ENCODE results near the gene VAV2. TPM values are rescaled to one million over a fixed set of nuclear protein-coding genes. Genes with fewer than 3 reads are reported as not detected.

Gene VAV2
- total and polyA plus RNA-seq, 2 of the 4 experiments (the other 2 are of a cell fraction) = 10.8 to 13.4 TPM

GRCh38 chr9:133786907-133787753 is 205.0 kb downstream of the VAV2 start (continued):
- no peak for TF ChIP-seq CEBPB (IDR thresholded peaks at IDR 0.05; ENCODE audit: low read depth, low read length)
- no peak for TF ChIP-seq RFX5 (IDR thresholded peaks at IDR 0.05; ENCODE audit: low read depth, low read length)

GRCh38 chr9:133786371-133786753 is 205.8 kb downstream of the VAV2 start:
- Histone ChIP-seq H3K27ac (ENCODE audit: insufficient read depth, low read length) (no peak overlapping the region), H2BK120ac (ENCODE audit: low read depth, low read length) (no peak overlapping the region), H3K27me3 (ENCODE audit: control insufficient read depth, insufficient read depth, low read length) (no peaks in the 10 kb centered on the region), H3K79me1 (ENCODE audit: low read depth in 1 of 2, low read length in 2 of 2) (peaks cover 0 to 6% of the 10 kb centered on the region in 2 experiments; a peak in 1 of 4 replicates), H3K18ac (ENCODE audit: low read depth, low read length) (no peak overlapping the region), H4K8ac (ENCODE audit: low read depth in 2 of 2, low read length in 2 of 2) (no peak overlapping the region), H2BK20ac (ENCODE audit: low read depth, low read length) (no peak overlapping the region), H3K4me1 (ENCODE audit: control insufficient read depth, insufficient read depth, low read length) (no peaks in the 10 kb centered on the region), H4K5ac (ENCODE audit: low read depth, low read length) (no peak overlapping the region), H3K9ac (ENCODE audit: low read depth, low read length) (no peak overlapping the region), H2AFZ (replicated peaks; ENCODE audit: low read length, poor library complexity) (no peak overlapping the region), H3K4me2 (ENCODE audit: low read depth, low read length) (no peak overlapping the region), H3K9me1 (ENCODE audit: insufficient read depth, low read length) (0 out of 2 replicates have a peak, but pooled peaks cover 3% of the 10 kb centered on the region), H3K23ac (ENCODE audit: low read depth, low read length) (no peak overlapping the region), H2BK5ac (ENCODE audit: low read depth, low read length, poor library complexity, severe bottlenecking) (no peak overlapping the region), H3K14ac (replicated peaks; ENCODE audit: low read depth, low read length) (no peak overlapping the region), H2AK9ac (replicated peaks; ENCODE audit: low read depth, low read length, poor library complexity) (peak overlapping the region; percentile 39), H4K91ac (ENCODE audit: insufficient read depth, low read depth, low read length) (no peak overlapping the region), H2BK15ac (ENCODE audit: low read depth, low read length) (no peak overlapping the region), H3K9me3 (ENCODE audit: control insufficient read depth, insufficient read depth, low read length) (no peaks in the 10 kb centered on the region), H3K4ac (ENCODE audit: low read depth, low read length) (no peak overlapping the region), H3K56ac (ENCODE audit: extremely low read depth, insufficient read depth, low read length) (no peak overlapping the region), H2AK5ac (ENCODE audit: low read depth, low read length) (no peak overlapping the region), H3K4me3 (ENCODE audit: insufficient read depth, low read depth, low read length) (no peak overlapping the region), H3K36me3 (ENCODE audit: control insufficient read depth, insufficient read depth, low read length) (peaks cover 38% of the 10 kb centered on the region), H4K20me1 (ENCODE audit: insufficient read depth, low read length) (no peaks in the 10 kb centered on the region)
- POLR2A ChIA-PET (ENCODE audit: unreplicated experiment) = no interaction called here
- WGBS, 2 experiments (ENCODE audit: extremely low coverage in 2 of 2, insufficient read length in 1 of 2) = no CpG with 5 or more reads among the region's 11 CpGs
- in situ Hi-C loops (cut with MboI; ENCODE audit: low sequenced_read_pairs) (loop anchor here (5.0 to 25.0 kb wide), 2 partner anchors 206 to 351 kb away; partner anchors contain the start of genes VAV2 and WDR5), dilution Hi-C loops (cut with HindIII; ENCODE audit: low sequenced_read_pairs, unreplicated experiment) (loop anchor here (25.0 kb wide), 1 partner anchor 226 kb away; no protein-coding TSS in a partner anchor), intact Hi-C loops (cut with micrococcal nuclease) (no loop called here)
- no peak for DNase-seq
- CTCF ChIA-PET = no interaction called here
- TF ChIP-seq ELK1 (IDR thresholded peaks at IDR 0.05; ENCODE audit: borderline replicate concordance, low read depth, low read length) = no peak
- no peak for TF ChIP-seq USF2 (IDR thresholded peaks at IDR 0.05; ENCODE audit: low read depth, low read length)
- no peak for TF ChIP-seq RAD21 (IDR thresholded peaks at IDR 0.05; ENCODE audit: low read length)
- no peak for TF ChIP-seq MAZ (IDR thresholded peaks at IDR 0.05; ENCODE audit: borderline replicate concordance, low read depth, low read length)
- TF ChIP-seq POLR2A (IDR thresholded peaks at IDR 0.05; ENCODE audit: low read depth, low read length) = no peak
- TF ChIP-seq BHLHE40 (IDR thresholded peaks at IDR 0.05; ENCODE audit: low read depth, low read length) = no peak
- no peak for TF ChIP-seq CEBPB (IDR thresholded peaks at IDR 0.05; ENCODE audit: low read depth, low read length)
- TF ChIP-seq NFE2L2 (IDR thresholded peaks at IDR 0.05; ENCODE audit: low read depth, low read length) = no peak
- TF ChIP-seq CTCF (conservative IDR thresholded peaks at IDR 0.05; ENCODE audit: low read depth, low read length) = no peak
- TF ChIP-seq FOS (IDR thresholded peaks at IDR 0.05; ENCODE audit: low read depth, low read length) = no peak
- no TSS peak for BruUV-seq (replicated peaks)
- ATAC-seq (ENCODE audit: low read depth) = no peak
